ENCODE data around the gene KRT17. TPM values are rescaled to one million over a fixed set of nuclear protein-coding genes. Genes with fewer than 3 reads are reported as not detected.
"Not testable (repeated sequence)": the region's sequence is repeated elsewhere in the genome, so short reads cannot be mapped to it uniquely, and the experiment has no call there.

Gene KRT17
- total RNA-seq, 2 experiments from 2014 or later = not detected

DNA sequence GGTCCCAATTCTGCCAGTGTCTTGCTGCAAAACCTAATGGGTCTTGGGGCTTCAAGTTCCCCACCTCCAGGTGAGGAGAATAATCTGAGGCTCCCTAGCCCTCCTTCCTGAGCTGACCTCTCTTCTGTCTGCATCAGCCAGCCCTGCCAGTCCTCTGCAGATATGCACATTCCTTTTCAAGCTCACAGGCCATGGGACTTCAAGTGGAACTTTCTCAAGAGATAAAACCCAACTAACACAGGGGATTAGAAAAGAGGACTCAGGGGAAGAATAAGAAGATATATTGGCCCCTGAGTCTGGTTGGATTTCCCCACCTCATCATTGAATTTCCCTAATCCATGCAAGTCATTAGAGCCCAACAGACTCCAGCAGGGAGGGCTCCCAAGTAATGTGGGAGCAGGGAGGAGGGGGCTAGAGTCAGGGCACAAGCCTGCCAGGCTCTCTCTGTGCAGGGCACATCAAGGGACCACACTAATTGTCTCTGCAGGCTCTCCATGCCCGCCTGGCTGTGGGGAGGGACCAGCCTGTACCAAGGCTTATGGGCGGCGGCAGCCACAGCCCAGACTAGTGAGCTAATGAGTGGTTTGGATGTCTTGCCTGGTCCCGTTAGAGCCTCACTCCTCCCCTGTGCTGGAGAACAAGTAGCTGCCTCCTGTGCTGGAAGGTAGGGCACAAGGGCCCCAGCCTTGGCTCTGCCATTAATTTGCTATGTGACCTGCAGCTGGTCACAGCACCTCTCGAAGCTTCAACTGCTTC lies 38.9 kb downstream of the KRT17 start:
- Histone ChIP-seq H3K27me3 (ENCODE audit: control insufficient read depth in 1 of 2, insufficient read depth in 2 of 2, low read length in 2 of 2) (peaks cover 0 to 4% of the 10 kb centered on the region in 2 experiments), H3K36me3 (ENCODE audit: insufficient read depth, low read length) (no peaks in the 10 kb centered on the region), H3K27ac (ENCODE audit: low read depth in 1 of 2, low read length in 2 of 2) (no peak overlapping the region), H3K4me3 (ENCODE audit: low read length) (no peak overlapping the region), H3K9me3 (ENCODE audit: control insufficient read depth in 1 of 2, insufficient read depth in 1 of 2, low read length in 2 of 2) (no peaks in the 10 kb centered on the region), H3K4me1 (ENCODE audit: insufficient read depth, low read length) (no peaks in the 10 kb centered on the region)
- Mint-ChIP-seq H3K27ac (no peak overlapping the region), H3K4me3 (no peak overlapping the region), H3K27me3 (peaks cover 47% of the 10 kb centered on the region), H3K4me1 (ENCODE audit: low read depth) (no peaks in the 10 kb centered on the region), H3K9me3 (no peaks in the 10 kb centered on the region), H3K36me3 (ENCODE audit: low read depth) (no peaks in the 10 kb centered on the region)
- no peak for DNase-seq
- TF ChIP-seq, protein P1, sequence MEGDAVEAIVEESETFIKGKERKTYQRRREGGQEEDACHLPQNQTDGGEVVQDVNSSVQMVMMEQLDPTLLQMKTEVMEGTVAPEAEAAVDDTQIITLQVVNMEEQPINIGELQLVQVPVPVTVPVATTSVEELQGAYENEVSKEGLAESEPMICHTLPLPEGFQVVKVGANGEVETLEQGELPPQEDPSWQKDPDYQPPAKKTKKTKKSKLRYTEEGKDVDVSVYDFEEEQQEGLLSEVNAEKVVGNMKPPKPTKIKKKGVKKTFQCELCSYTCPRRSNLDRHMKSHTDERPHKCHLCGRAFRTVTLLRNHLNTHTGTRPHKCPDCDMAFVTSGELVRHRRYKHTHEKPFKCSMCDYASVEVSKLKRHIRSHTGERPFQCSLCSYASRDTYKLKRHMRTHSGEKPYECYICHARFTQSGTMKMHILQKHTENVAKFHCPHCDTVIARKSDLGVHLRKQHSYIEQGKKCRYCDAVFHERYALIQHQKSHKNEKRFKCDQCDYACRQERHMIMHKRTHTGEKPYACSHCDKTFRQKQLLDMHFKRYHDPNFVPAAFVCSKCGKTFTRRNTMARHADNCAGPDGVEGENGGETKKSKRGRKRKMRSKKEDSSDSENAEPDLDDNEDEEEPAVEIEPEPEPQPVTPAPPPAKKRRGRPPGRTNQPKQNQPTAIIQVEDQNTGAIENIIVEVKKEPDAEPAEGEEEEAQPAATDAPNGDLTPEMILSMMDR (IDR thresholded peaks at IDR 0.05) = no peak
- ATAC-seq (ENCODE audit: poor library complexity) = no peak
- CTCF ChIA-PET = no interaction called here
- POLR2A ChIA-PET = no interaction called here
- intact Hi-C loops (cut with DNase I, micrococcal nuclease) = no loop called here

GRCh38 chr17:41584331-41584927 lies 39.9 kb downstream of the KRT17 start:
- ATAC-seq (ENCODE audit: poor library complexity); H3K9me3 ChIP-seq (ENCODE audit: control insufficient read depth in 1 of 2, insufficient read depth in 1 of 2, low read length in 2 of 2); H3K36me3 Mint-ChIP-seq (ENCODE audit: low read depth); CTCF ChIA-PET; H3K9me3 Mint-ChIP-seq; intact Hi-C loops (cut with DNase I, micrococcal nuclease); H3K27ac ChIP-seq (ENCODE audit: low read depth in 1 of 2, low read length in 2 of 2); H3K27ac Mint-ChIP-seq; POLR2A ChIA-PET; H3K4me3 Mint-ChIP-seq; H3K4me1 Mint-ChIP-seq (ENCODE audit: low read depth); H3K36me3 ChIP-seq (ENCODE audit: insufficient read depth, low read length); DNase-seq; H3K4me3 ChIP-seq (ENCODE audit: low read length); H3K27me3 ChIP-seq (ENCODE audit: control insufficient read depth in 1 of 2, insufficient read depth in 2 of 2, low read length in 2 of 2); H3K4me1 ChIP-seq (ENCODE audit: insufficient read depth, low read length): not testable (repeated sequence)
- H3K27me3 Mint-ChIP-seq = peaks cover 50% of the 10 kb centered on the region

DNA sequence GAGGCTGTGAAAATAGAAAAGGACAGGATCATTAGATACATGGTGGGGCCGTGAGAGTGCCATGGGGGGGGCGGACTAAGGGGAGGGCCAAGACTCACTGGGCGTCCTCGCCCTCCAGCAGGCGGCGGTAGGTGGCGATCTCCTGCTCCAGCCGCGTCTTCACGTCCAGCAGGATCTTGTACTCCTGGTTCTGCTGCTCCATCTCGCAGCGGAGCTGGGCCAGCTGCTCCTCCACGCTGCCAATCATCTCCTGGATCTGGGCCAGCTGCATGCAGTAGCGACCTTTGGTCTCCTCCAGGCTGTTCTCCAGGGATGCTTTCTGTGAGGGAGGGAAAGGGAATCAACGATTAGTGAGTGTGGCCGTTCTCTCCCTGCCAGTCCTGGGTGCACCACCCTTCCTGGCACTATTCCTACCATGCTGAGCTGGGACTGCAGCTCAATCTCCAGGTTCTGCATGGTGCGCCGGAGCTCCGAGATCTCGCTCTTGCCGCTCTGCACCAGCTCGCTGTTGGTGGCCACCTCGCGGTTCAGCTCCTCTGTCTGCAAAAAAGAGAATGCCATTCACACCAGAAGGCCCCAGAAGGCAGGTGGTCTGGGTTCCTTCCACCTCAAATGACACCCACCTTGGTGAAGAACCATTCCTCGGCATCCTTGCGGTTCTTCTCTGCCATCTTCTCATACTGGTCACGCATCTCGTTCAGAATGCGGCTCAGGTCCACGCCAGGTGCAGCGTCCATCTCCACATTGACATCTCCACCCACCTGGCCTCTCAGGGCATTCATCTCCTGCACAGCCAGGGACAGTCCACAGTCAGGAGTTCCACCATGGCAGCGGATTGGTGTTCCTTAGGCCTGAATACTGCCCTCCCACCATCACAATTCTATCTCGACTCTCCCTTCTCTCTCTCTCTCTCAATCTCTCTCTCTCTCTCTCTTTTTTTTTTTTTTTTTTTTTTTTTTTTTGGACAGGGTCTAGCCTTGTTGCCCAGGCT lies 40.9 kb downstream of the KRT17 start:
- no peak for ATAC-seq (ENCODE audit: poor library complexity)
- CTCF ChIA-PET = no interaction called here

DNA sequence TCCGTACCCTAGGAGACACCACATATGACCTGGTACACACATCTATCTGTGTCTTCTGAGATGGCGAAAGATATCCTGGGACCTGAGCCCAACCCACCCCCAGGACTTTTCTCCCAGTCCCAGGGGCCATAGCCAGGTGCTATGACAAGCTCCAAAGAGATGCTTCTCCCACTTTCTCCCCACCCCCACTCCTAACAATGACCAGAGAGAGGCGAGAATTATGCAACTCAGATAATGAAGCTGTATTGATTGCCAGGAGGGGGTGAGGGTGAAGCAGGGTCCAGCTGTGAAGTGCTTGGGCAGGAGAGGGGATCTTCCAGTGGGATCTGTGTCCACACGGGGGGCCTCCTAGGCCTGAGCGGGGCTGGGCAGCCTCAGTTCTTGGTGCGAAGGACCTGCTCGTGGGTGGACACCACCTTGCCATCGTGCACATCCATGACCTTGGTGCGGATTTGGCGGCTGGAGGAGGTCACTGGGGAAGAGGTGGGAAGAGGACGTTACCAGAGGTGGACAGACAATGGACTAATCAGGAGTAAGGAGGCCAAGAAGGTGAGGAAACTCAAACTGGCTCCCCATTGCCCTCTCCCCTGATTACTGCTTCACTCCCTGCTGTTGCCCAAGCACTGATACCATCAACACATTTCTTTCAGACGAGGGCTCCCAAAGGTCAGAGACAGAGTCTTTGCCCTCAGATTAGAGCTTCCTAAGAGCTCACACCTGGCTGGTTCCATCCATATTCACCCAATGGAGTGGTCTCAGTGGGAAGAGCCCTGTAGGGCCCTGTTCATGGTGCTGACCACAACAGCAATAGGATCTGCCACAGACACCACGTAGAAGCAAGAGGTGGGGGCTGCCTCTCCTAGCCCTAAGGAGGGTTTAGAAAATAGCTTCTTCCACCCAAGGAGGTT lies 42.1 kb downstream of the KRT17 start:
- CTCF ChIA-PET; H3K4me3 ChIP-seq (ENCODE audit: low read length); H3K4me1 Mint-ChIP-seq (ENCODE audit: low read depth); H3K27ac ChIP-seq (ENCODE audit: low read depth in 1 of 2, low read length in 2 of 2); H3K4me1 ChIP-seq (ENCODE audit: insufficient read depth, low read length); H3K27me3 ChIP-seq (ENCODE audit: control insufficient read depth in 1 of 2, insufficient read depth in 2 of 2, low read length in 2 of 2); ATAC-seq (ENCODE audit: poor library complexity); POLR2A ChIA-PET; H3K27ac Mint-ChIP-seq; H3K9me3 Mint-ChIP-seq; DNase-seq; H3K36me3 Mint-ChIP-seq (ENCODE audit: low read depth); H3K4me3 Mint-ChIP-seq; H3K9me3 ChIP-seq (ENCODE audit: control insufficient read depth in 1 of 2, insufficient read depth in 1 of 2, low read length in 2 of 2); intact Hi-C loops (cut with DNase I, micrococcal nuclease); H3K36me3 ChIP-seq (ENCODE audit: insufficient read depth, low read length): not testable (repeated sequence)
- H3K27me3 Mint-ChIP-seq = peaks cover 60% of the 10 kb centered on the region

More for the DNA sequence above, 40.9 kb downstream of the KRT17 start:
- Histone ChIP-seq H3K9me3 (ENCODE audit: control insufficient read depth in 1 of 2, insufficient read depth in 1 of 2, low read length in 2 of 2) (peaks cover 0 to 3% of the 10 kb centered on the region in 2 experiments), H3K4me3 (ENCODE audit: low read length) (no peak overlapping the region), H3K27ac (ENCODE audit: low read depth in 1 of 2, low read length in 2 of 2) (no peak overlapping the region), H3K27me3 (ENCODE audit: control insufficient read depth in 1 of 2, insufficient read depth in 2 of 2, low read length in 2 of 2) (peaks cover 0 to 4% of the 10 kb centered on the region in 2 experiments), H3K4me1 (ENCODE audit: insufficient read depth, low read length) (no peaks in the 10 kb centered on the region), H3K36me3 (ENCODE audit: insufficient read depth, low read length) (no peaks in the 10 kb centered on the region)
- Mint-ChIP-seq H3K27me3 (peaks cover 51% of the 10 kb centered on the region), H3K4me1 (ENCODE audit: low read depth) (no peaks in the 10 kb centered on the region), H3K27ac (no peak overlapping the region), H3K9me3 (no peaks in the 10 kb centered on the region), H3K4me3 (no peak overlapping the region), H3K36me3 (ENCODE audit: low read depth) (no peaks in the 10 kb centered on the region)
- POLR2A ChIA-PET = no interaction called here
- DNase-seq = no peak
- intact Hi-C loops (cut with DNase I, micrococcal nuclease) = no loop called here
- TF ChIP-seq, protein P1 (IDR thresholded peaks at IDR 0.05) = no peak

Data from CD4-positive, alpha-beta T cell (primary cell).